SK-N-SH treated with all-trans-retinoic acid at 6 μM for 48 hours (cell line): ENCODE measurements around the gene HOXA7.

Source experiments
- ATAC-seq: fragments of 200-7000 bp; cut with Tn5 transposase; 3 replicates; pipeline ENCODE4 v1.9.1; 2020; ENCODE audit warnings: mild to moderate bottlenecking, moderate library complexity
- CSRNP3 ChIP-seq: fragments of 250-450 bp; sonication (Bioruptor Pico); IDR thresholded peaks from 2 replicates; pipeline ENCODE4 v1.5.1; 2021; ENCODE audit warnings: mild to moderate bottlenecking, moderate library complexity

HOXA7 gene

GRCh38 chr7:27104341-27105058, 52.0 kb downstream of the HOXA7 start:
- no peak for ATAC-seq
- no peak for TF ChIP-seq CSRNP3 (CRISPR knock-in tag)
